ENCODE measurements around the gene DUS2.
"Not testable (repeated sequence)": the region's sequence is repeated elsewhere in the genome, so short reads cannot be mapped to it uniquely, and the experiment has no call there.

The DUS2 gene

DNA sequence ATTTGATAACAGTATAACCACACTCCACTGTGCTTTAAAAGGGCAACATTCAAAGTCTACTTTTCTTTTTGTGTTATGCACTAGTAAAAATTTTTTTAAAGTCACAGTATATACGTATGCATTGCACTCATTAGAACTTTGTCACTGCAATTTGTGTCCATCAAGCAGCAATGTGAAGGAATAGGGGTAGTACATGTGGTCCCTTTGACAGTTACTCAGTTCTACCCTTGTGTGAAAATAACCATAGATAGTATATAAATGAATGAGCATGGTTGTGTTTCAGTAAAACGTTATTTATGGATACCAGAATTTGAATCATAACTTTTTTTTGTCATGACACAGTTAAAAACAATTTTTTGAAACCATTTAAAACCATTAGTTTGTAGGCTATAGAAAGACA is 92.8 kb downstream of the DUS2 start:
- no peak overlapping the region for H3K4me3 ChIP-seq (ENCODE audit: control insufficient read depth, low read depth, low read length)
- no peak for DNase-seq (ENCODE audit: low read depth)
- no peak for TF ChIP-seq CTCF (conservative IDR thresholded peaks at IDR 0.05; ENCODE audit: control insufficient read depth, insufficient read depth, low read depth, low read length)

GRCh38 chr16:68116256-68116867 is 93.3 kb downstream of the DUS2 start:
- peak; percentile 59 for TF ChIP-seq CTCF (conservative IDR thresholded peaks at IDR 0.05; ENCODE audit: control insufficient read depth, insufficient read depth, low read depth, low read length)
- H3K4me3 ChIP-seq (ENCODE audit: control insufficient read depth, low read depth, low read length) = no peak overlapping the region
- DNase-seq (ENCODE audit: low read depth) = peak; percentile 55

- DNase-seq (ENCODE audit: low read depth) = no peak
- TF ChIP-seq CTCF (conservative IDR thresholded peaks at IDR 0.05; ENCODE audit: control insufficient read depth, insufficient read depth, low read depth, low read length) = no peak
- H3K4me3 ChIP-seq (ENCODE audit: control insufficient read depth, low read depth, low read length) = no peak overlapping the region
Measured at GRCh38 chr16:68117884-68118283, 94.8 kb downstream of the DUS2 start.

DNA sequence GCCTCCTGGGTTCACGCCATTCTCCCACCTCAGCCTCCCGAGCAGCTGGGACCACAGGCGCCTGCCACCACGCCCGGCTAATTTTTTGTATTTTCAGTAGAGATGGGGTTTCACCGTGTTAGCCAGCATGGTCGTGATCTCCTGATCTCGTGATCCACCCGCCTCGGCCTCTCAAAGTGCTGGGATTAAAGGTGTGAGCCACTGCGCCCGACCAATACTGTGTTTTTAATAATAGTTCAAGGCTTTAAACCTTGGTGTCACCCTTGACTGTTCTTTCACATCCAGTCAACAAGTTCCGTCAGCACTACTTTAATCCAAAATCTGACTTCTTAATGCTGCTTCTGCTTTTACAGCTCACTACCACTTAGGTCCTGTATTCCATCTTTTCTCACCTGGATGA is 95.9 kb downstream of the DUS2 start:
- H3K4me3 ChIP-seq (ENCODE audit: control insufficient read depth, low read depth, low read length); DNase-seq (ENCODE audit: low read depth): not testable (repeated sequence)

GRCh38 chr16:68120496-68120895 is 97.4 kb downstream of the DUS2 start:
- not testable (repeated sequence) for H3K4me3 ChIP-seq (ENCODE audit: control insufficient read depth, low read depth, low read length); DNase-seq (ENCODE audit: low read depth)

- peak; percentile 22 for DNase-seq (ENCODE audit: low read depth)
- no peak overlapping the region for H3K4me3 ChIP-seq (ENCODE audit: control insufficient read depth, low read depth, low read length)
- no peak for TF ChIP-seq CTCF (conservative IDR thresholded peaks at IDR 0.05; ENCODE audit: control insufficient read depth, insufficient read depth, low read depth, low read length)
Measured at GRCh38 chr16:68126395-68126794, 103.3 kb downstream of the DUS2 start.

GRCh38 chr16:68128577-68129305 is 105.7 kb downstream of the DUS2 start:
- DNase-seq (ENCODE audit: low read depth) = no peak
- TF ChIP-seq CTCF (conservative IDR thresholded peaks at IDR 0.05; ENCODE audit: control insufficient read depth, insufficient read depth, low read depth, low read length) = no peak
- no peak overlapping the region for H3K4me3 ChIP-seq (ENCODE audit: control insufficient read depth, low read depth, low read length)

All from fibroblast of mammary gland (primary cell).